ENCODE measurements around the gene PMEL. TPM values are rescaled to one million over a fixed set of nuclear protein-coding genes. Genes with fewer than 3 reads are reported as not detected.
A peak's percentile ranks its signal among the peaks of the same experiment; 100 is the strongest.
"Not testable (repeated sequence)": the region's sequence is repeated elsewhere in the genome, so short reads cannot be mapped to it uniquely, and the experiment has no call there.

PMEL gene
- total RNA-seq, 1 experiment from 2014 or later = 1.1 TPM

- no peak for DNase-seq (ENCODE audit: low spot score)
These were observed 17.5 kb upstream of the PMEL start for GRCh38 chr12:55983232-55983842.

GRCh38 chr12:55982319-55982936, 16.6 kb upstream of the PMEL start:
- DNase-seq (ENCODE audit: low spot score) = no peak

GRCh38 chr12:55981882-55982281, 16.0 kb upstream of the PMEL start:
- DNase-seq (ENCODE audit: low spot score) = not testable (repeated sequence)

GRCh38 chr12:55979069-55979468, 13.2 kb upstream of the PMEL start:
- no peak for DNase-seq (ENCODE audit: low spot score)

- no peak for DNase-seq (ENCODE audit: low spot score)
These were observed 12.6 kb upstream of the PMEL start for GRCh38 chr12:55978393-55978792.

GRCh38 chr12:55974308-55974730, 8.5 kb upstream of the PMEL start:
- DNase-seq (ENCODE audit: low spot score) = peak; percentile 33

GRCh38 chr12:55973599-55974307, 7.9 kb upstream of the PMEL start, which contains the start of gene RAB5B:
Gene RAB5B, plus strand, starts transcription at chr12:55974078. Its CDS starts 12,883 bp downstream, at chr12:55986961.
- peak; percentile 100 for DNase-seq (ENCODE audit: low spot score)

- DNase-seq (ENCODE audit: low spot score) = peak; percentile 12
These were observed 7.2 kb upstream of the PMEL start for GRCh38 chr12:55972911-55973598.

- no peak for DNase-seq (ENCODE audit: low spot score)
These were observed 6.6 kb upstream of the PMEL start for GRCh38 chr12:55972456-55972855.

- peak; percentile 85 for DNase-seq (ENCODE audit: low spot score)
These were observed 6.2 kb upstream of the PMEL start for GRCh38 chr12:55972042-55972441.

GRCh38 chr12:55970775-55971174, 4.9 kb upstream of the PMEL start:
- DNase-seq (ENCODE audit: low spot score) = no peak

- no peak for DNase-seq (ENCODE audit: low spot score)
These were observed 3.5 kb upstream of the PMEL start for GRCh38 chr12:55969356-55969755.

GRCh38 chr12:55966408-55967281, 803 bp upstream of the PMEL start, which contains the start of gene CDK2:
Gene CDK2, plus strand, starts transcription at chr12:55966830. Its CDS starts 179 bp downstream, at chr12:55967009.
- DNase-seq (ENCODE audit: low spot score) = peak; percentile 68

GRCh38 chr12:55965240-55965639, 602 bp downstream of the PMEL start:
- DNase-seq (ENCODE audit: low spot score) = no peak

- no peak for DNase-seq (ENCODE audit: low spot score)
These were observed 2.1 kb downstream of the PMEL start for GRCh38 chr12:55963760-55964159.

- DNase-seq (ENCODE audit: low spot score) = no peak
These were observed 8.6 kb downstream of the PMEL start for GRCh38 chr12:55957106-55957859.

GRCh38 chr12:55955800-55956508, 9.9 kb downstream of the PMEL start:
- DNase-seq (ENCODE audit: low spot score) = peak; percentile 65

- DNase-seq (ENCODE audit: low spot score) = no peak
These were observed 10.5 kb downstream of the PMEL start for GRCh38 chr12:55955344-55955743.

GRCh38 chr12:55946553-55946952, 19.3 kb downstream of the PMEL start:
- DNase-seq (ENCODE audit: low spot score) = no peak

Data from A172 (cell line).